B cell (primary cell): Measurements from ENCODE around the gene PRPF19. TPM values are rescaled to one million over a fixed set of nuclear protein-coding genes. Genes with fewer than 3 reads are reported as not detected.

ENCODE experiments used
- ATAC-seq: fragments of 200-7000 bp; cut with Tn5 transposase; one replicate; pipeline ENCODE4 v1.10.0; 2021; ENCODE audit warnings: low read depth, mild to moderate bottlenecking, moderate number of reproducible peaks, moderate library complexity
- CTCF ChIA-PET: fragments of 350-600 bp; sonication (Branson Sonifier 250); formaldehyde crosslinking; loops from one replicate; lab custom pipeline; 2021; ENCODE audit warnings: antibody characterized with exemption, inconsistent platforms; lab: Charles Lee
- POLR2A ChIA-PET: fragments of 350-600 bp; sonication (Branson Sonifier 250); formaldehyde crosslinking; loops from one replicate; lab custom pipeline; 2021; ENCODE audit warnings: antibody characterized with exemption; lab: Charles Lee
- DNase-seq: peaks from one replicate; pipeline ENCODE4 v3.0.0; 2013
- H2AFZ ChIP-seq: 2 replicates; pipeline ENCODE4 v1.6.1; 2012; ENCODE audit warnings: mild to moderate bottlenecking, low read depth, low read length; ENCODE audit not compliant: insufficient read depth, poor library complexity, severe bottlenecking
- H3K27ac ChIP-seq, 2 donors: 1 replicate in 1 of 2; 2 replicates in 1 of 2; pipeline ENCODE4 v1.5.1; 2012 to 2013; ENCODE audit warnings: low read length in 2 of 2, mild to moderate bottlenecking in 2 of 2, moderate library complexity in 1 of 2
- H3K27me3 ChIP-seq, 4 experiments: fragments of 200-600 bp in 1 of 4; sonication (generic) in 1 of 4; replicated peaks in 1 of 4; 1 replicate in 2 of 4; 2 replicates in 2 of 4; pipeline versions ENCODE4 v1.6.1 to v1.7.0; 2013 to 2016; ENCODE audit warnings: low read length in 3 of 4, mild to moderate bottlenecking in 2 of 4, mixed read lengths in 1 of 4, moderate library complexity in 1 of 4; ENCODE audit not compliant: insufficient read depth in 4 of 4, control insufficient read depth in 3 of 4; ENCODE audit errors: control extremely low read depth in 1 of 4
- H3K36me3 ChIP-seq, 2 experiments: replicated peaks in 1 of 2; 1 replicate in 1 of 2; 2 replicates in 1 of 2; pipeline versions ENCODE4 v1.6.1 to v1.7.1; 2013; ENCODE audit warnings: low read length in 1 of 2; ENCODE audit not compliant: insufficient read depth in 2 of 2, control insufficient read depth in 1 of 2; ENCODE audit errors: control extremely low read depth in 1 of 2, extremely low read depth in 1 of 2
- H3K4me1 ChIP-seq, 2 donors: fragments of 200-600 bp in 1 of 2; sonication (generic) in 1 of 2; 1 replicate in 1 of 2; 2 replicates in 1 of 2; pipeline versions ENCODE4 v1.5.1 to v1.6.1; 2013 to 2017; ENCODE audit warnings: low read length in 2 of 2; ENCODE audit not compliant: control insufficient read depth in 2 of 2, insufficient read depth in 2 of 2
- H3K4me2 ChIP-seq: replicated peaks from 2 replicates; pipeline ENCODE3; 2012; ENCODE audit warnings: mild to moderate bottlenecking, low read depth, low read length; ENCODE audit not compliant: poor library complexity, severe bottlenecking
- H3K4me3 ChIP-seq, 5 experiments: fragments of 200-600 bp in 1 of 5; sonication (generic) in 1 of 5; 1 replicate in 3 of 5; 2 replicates in 2 of 5; pipeline versions ENCODE4 v1.5.1 to v1.7.0; 2011 to 2016; ENCODE audit warnings: low read length in 4 of 5, mild to moderate bottlenecking in 4 of 5, low read depth in 2 of 5, control low read depth in 1 of 5, moderate library complexity in 1 of 5; ENCODE audit not compliant: insufficient read depth in 1 of 5; ENCODE audit errors: control extremely low read depth in 1 of 5, extremely low read depth in 1 of 5
- H3K79me2 ChIP-seq: fragments of 200-600 bp; sonication (generic); one replicate; pipeline ENCODE4 v1.6.0; 2016; ENCODE audit warnings: low read length; ENCODE audit not compliant: control insufficient read depth, insufficient read depth
- H3K9ac ChIP-seq: fragments of 200-600 bp; sonication (generic); 2 replicates; pipeline ENCODE4 v1.6.1; 2017; ENCODE audit warnings: mild to moderate bottlenecking, low read length, moderate library complexity
- H3K9me3 ChIP-seq, 3 donors: one replicate each; pipeline versions ENCODE4 v1.6.1 to v1.7.1; 2013; ENCODE audit warnings: low read length in 2 of 3; ENCODE audit not compliant: control insufficient read depth in 2 of 3, insufficient read depth in 1 of 3; ENCODE audit errors: control extremely low read depth in 1 of 3
- H4K20me1 ChIP-seq: 2 replicates; pipeline ENCODE4 v1.6.0; 2012; ENCODE audit warnings: mild to moderate bottlenecking, low read length; ENCODE audit not compliant: insufficient read depth, control insufficient read depth, poor library complexity, severe bottlenecking
- H3K27ac Mint-ChIP-seq: one replicate; pipeline ENCODE4 v1.8.0; 2021; ENCODE audit warnings: mixed read lengths
- H3K27me3 Mint-ChIP-seq: one replicate; pipeline ENCODE4 v1.8.0; 2021; ENCODE audit warnings: mixed read lengths
- H3K4me1 Mint-ChIP-seq: one replicate; pipeline ENCODE4 v1.8.0; 2021; ENCODE audit warnings: mixed read lengths
- H3K4me3 Mint-ChIP-seq: one replicate; pipeline ENCODE4 v1.8.0; 2021; ENCODE audit warnings: mixed read lengths
- H3K9me3 Mint-ChIP-seq: one replicate; pipeline ENCODE4 v1.8.0; 2022; ENCODE audit warnings: mixed read lengths; ENCODE audit not compliant: insufficient read depth
- EZH2 ChIP-seq: IDR thresholded peaks from 2 replicates; pipeline ENCODE4 v1.6.1; 2012; ENCODE audit warnings: borderline replicate concordance, low read depth, mild to moderate bottlenecking, moderate library complexity, low read length; ENCODE audit not compliant: insufficient read depth, poor library complexity, severe bottlenecking
- WGBS: methylation state at CpG from one replicate; pipeline ENCODE4 v1.1.5; 2013; ENCODE audit warnings: missing lambda C conversion rate; ENCODE audit not compliant: insufficient coverage; 5-methylcytosine and 5-hydroxymethylcytosine counted together
- intact Hi-C: fragments of 100-400 bp; cut with micrococcal nuclease; formaldehyde crosslinking; loops from one replicate; pipeline ENCODE4 v1.10.0; 2022
- polyA plus RNA-seq: library from polyadenylated mRNA; depleted of rRNA; stranded (reverse); fragments of >200 nt; gene quantifications from 2 replicates; pipeline ENCODE4 v1.2.3, GENCODE V29; 2012
- total RNA-seq, 2 donors: library from RNA; stranded (reverse); fragments of 120-200 nt in 1 of 2; gene quantifications; 1 replicate in 1 of 2; 2 replicates in 1 of 2; pipeline versions ENCODE4 v1.2.3 to v1.2.4, GENCODE V29; 2013 to 2022
- TF ChIP-seq, protein P1 (sequence below): fragments of 200-600 bp; IDR thresholded peaks from one replicate; pipeline ENCODE4 v1.8.0; 2022; ENCODE audit warnings: antibody characterized with exemption, mild to moderate bottlenecking

PRPF19 gene
- total and polyA plus RNA-seq, 2 donors (not counting 1 experiment from before 2014, with no cell fraction given), result 41.8 to 89.9 TPM

DNA sequence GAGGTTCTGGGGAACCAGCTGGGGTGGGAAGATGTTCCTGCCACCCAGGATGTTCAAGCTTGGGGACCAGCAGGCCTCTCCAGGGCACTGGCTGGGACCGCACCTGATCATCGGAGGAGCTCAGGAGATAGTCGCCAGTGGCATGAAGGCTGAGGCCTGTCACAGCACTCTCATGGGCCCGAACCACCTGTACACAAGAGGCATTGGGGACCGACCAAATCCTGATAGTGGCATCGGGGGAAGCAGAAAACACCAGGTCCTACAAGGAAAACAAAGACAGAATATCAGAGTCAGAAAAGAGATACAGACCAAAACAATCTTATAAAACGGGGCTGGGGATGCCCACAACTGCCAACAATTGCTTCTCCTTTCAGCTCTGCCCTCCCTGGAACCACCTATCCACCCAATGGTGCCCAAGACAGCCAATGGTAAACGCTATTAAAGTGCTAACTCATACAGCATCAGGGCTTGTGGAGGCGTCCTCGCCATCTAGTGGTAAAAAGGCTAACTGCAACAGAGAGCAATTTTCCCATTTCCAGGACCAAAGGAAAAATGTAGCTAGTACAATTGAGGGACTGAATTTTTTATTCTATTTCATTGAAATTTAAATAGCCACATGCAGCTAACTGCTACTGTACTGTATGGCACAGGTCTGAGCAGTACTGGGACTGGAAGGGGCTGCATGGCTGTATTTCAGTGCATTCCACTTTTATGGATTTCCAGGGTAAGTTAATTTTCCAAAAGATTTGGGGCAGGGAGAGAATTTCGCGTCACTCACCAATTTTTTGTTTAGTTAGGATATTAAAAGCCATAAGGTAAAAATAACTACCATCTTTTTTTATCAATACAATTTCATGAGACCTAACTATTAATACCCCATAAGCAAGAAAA, 7.1 kb downstream of the PRPF19 start:
- Histone ChIP-seq H3K4me3 (no peak overlapping the region), H3K27me3 (no peaks in the 10 kb centered on the region), H2AFZ (no peak overlapping the region), H3K4me1 (peaks cover 0 to 3% of the 10 kb centered on the region in 2 donors), H3K9me3 (no peaks in the 10 kb centered on the region), H3K9ac (no peak overlapping the region), H3K79me2 (peaks cover 31% of the 10 kb centered on the region), H3K27ac (no peak overlapping the region), H3K4me2 (no peak overlapping the region), H3K36me3 (peaks cover 3 to 93% of the 10 kb centered on the region in 2 experiments), H4K20me1 (peaks cover 38% of the 10 kb centered on the region)
- CTCF ChIA-PET, result interaction anchor here (0.6 to 10.2 kb wide), 24 partner anchors 8 to 634 kb away, joined by 3 to 129 read pairs (median 5); partner anchors contain the start of genes PTGDR2 and TMEM109
- Mint-ChIP-seq H3K4me1 (peaks cover 10% of the 10 kb centered on the region), H3K27me3 (no peaks in the 10 kb centered on the region), H3K4me3 (no peak overlapping the region), H3K9me3 (no peaks in the 10 kb centered on the region), H3K27ac (no peak overlapping the region)
- POLR2A ChIA-PET, result interaction anchor here (1.0 kb wide), 1 partner anchor 68 kb away, joined by 4 read pairs; no protein-coding TSS in a partner anchor
- WGBS, result 86% methylated on average over 7 of the region's 12 CpGs
- peak; percentile 69 for DNase-seq
- intact Hi-C loops, result loop anchor here (1.0 kb wide), 3 partner anchors 68 to 288 kb away; no protein-coding TSS in a partner anchor
- no peak for TF ChIP-seq EZH2
- TF ChIP-seq, protein P1, sequence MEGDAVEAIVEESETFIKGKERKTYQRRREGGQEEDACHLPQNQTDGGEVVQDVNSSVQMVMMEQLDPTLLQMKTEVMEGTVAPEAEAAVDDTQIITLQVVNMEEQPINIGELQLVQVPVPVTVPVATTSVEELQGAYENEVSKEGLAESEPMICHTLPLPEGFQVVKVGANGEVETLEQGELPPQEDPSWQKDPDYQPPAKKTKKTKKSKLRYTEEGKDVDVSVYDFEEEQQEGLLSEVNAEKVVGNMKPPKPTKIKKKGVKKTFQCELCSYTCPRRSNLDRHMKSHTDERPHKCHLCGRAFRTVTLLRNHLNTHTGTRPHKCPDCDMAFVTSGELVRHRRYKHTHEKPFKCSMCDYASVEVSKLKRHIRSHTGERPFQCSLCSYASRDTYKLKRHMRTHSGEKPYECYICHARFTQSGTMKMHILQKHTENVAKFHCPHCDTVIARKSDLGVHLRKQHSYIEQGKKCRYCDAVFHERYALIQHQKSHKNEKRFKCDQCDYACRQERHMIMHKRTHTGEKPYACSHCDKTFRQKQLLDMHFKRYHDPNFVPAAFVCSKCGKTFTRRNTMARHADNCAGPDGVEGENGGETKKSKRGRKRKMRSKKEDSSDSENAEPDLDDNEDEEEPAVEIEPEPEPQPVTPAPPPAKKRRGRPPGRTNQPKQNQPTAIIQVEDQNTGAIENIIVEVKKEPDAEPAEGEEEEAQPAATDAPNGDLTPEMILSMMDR, result peak; percentile 97
- ATAC-seq, result peak; percentile 78

DNA sequence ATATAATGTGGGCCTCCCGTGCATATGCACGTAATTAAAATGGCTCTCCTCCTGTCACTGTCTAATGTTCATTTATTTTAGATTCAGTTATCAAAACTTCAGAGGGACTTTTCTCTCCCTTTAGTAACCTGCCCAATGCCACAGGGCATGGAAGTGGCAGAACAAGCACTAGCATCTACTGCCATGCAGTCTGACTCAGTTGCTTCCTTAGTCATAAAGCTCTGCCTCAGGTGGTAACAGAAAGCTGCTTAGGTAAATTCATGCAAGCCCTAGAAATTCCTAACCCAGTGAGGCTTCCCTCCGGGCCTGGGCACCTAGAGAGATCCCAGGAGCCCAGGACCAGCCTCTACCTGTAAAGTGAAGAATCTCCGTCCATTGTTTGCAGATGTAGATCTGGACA, 8.9 kb downstream of the PRPF19 start:
- Histone ChIP-seq H3K27ac (no peak overlapping the region), H3K36me3 (peaks cover 3 to 89% of the 10 kb centered on the region in 2 experiments), H4K20me1 (peaks cover 21% of the 10 kb centered on the region), H3K4me1 (no peaks in the 10 kb centered on the region), H2AFZ (no peak overlapping the region), H3K4me3 (no peak overlapping the region), H3K9me3 (no peaks in the 10 kb centered on the region), H3K9ac (no peak overlapping the region), H3K27me3 (no peaks in the 10 kb centered on the region), H3K4me2 (no peak overlapping the region), H3K79me2 (peaks cover 16% of the 10 kb centered on the region)
- H3K9me3 Mint-ChIP-seq, result no peaks in the 10 kb centered on the region
- H3K4me3 Mint-ChIP-seq, result no peak overlapping the region
- H3K27ac Mint-ChIP-seq, result no peak overlapping the region
- TF ChIP-seq, protein P1, result no peak
- no peak for TF ChIP-seq EZH2
- no peak for ATAC-seq
- intact Hi-C loops, result no loop called here
- ChIA-PET CTCF (interaction anchor here (1.2 to 10.2 kb wide), 5 partner anchors 10 to 67 kb away, joined by 3 to 129 read pairs (median 13); partner anchors contain the start of gene TMEM109), POLR2A (no interaction called here)
- H3K4me1 Mint-ChIP-seq, result peaks cover 4% of the 10 kb centered on the region
- no peaks in the 10 kb centered on the region for H3K27me3 Mint-ChIP-seq
- WGBS, result 100% methylated on average over 1 of the region's 4 CpGs
- DNase-seq, result no peak
